OCI-LY3 (cell line): ENCODE results near the gene APOD.

Experiments used
- EZH2phosphoT487 ChIP-seq: fragments of 200-600 bp; shearing (Covaris generic); IDR thresholded peaks from 2 replicates; pipeline ENCODE4 v1.6.1; 2018; ENCODE audit warnings: antibody characterized with exemption, mixed run types, low read depth
- TF ChIP-seq, protein P1 (sequence below): fragments of 200-600, 300-600 bp; sonication (generic); IDR thresholded peaks from 2 replicates; pipeline ENCODE4 v1.5.1; 2014; ENCODE audit warnings: antibody characterized with exemption, low read length, low read depth

DNA sequence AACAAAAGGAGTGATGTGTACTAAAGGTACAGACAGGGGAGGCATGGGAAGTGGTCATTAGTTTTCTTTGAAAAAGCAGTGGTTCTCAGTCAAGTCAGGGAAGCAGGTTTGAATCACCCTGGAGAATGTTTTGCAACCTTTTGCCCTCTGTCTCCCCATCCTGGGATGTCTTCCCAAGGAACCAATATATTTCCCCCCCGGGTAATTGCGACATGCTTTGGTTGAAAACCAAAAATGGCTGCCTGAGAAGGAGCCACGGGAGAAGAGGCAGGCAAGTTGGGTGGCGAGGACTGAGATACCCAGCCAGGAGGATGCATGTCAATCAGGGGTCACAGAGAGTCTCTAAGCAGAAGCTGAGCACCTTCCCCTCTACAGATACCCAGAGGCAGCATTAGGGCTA is 20.4 kb downstream of the APOD start:
- no peak for TF ChIP-seq EZH2phosphoT487
- TF ChIP-seq, protein P1, sequence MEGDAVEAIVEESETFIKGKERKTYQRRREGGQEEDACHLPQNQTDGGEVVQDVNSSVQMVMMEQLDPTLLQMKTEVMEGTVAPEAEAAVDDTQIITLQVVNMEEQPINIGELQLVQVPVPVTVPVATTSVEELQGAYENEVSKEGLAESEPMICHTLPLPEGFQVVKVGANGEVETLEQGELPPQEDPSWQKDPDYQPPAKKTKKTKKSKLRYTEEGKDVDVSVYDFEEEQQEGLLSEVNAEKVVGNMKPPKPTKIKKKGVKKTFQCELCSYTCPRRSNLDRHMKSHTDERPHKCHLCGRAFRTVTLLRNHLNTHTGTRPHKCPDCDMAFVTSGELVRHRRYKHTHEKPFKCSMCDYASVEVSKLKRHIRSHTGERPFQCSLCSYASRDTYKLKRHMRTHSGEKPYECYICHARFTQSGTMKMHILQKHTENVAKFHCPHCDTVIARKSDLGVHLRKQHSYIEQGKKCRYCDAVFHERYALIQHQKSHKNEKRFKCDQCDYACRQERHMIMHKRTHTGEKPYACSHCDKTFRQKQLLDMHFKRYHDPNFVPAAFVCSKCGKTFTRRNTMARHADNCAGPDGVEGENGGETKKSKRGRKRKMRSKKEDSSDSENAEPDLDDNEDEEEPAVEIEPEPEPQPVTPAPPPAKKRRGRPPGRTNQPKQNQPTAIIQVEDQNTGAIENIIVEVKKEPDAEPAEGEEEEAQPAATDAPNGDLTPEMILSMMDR: no peak
